Measurements from ENCODE around the gene MMD2. TPM values are rescaled to one million over a fixed set of nuclear protein-coding genes. Genes with fewer than 3 reads are reported as not detected.

MMD2 gene
- total RNA-seq, 4 donors from 2014 or later, result not detected

DNA sequence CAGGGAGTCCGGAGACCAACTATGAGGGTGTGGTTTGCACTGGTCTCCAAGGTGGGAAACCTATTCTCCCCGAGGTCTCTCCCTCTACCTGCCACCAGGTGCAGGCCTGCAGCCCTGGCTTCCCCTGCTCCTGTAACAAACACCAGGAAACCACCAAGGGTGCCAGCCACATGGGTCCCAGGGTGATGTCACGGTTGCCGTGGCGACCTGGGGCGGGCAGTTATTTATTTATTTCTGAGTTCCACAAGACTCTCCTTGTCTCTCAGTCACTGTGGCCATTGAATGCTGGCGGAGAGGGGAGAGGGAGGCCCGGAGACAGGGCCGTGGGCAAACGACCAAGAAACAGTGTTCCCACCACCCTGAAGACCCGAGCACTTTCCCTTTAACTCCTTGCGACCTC is 27.0 kb downstream of the MMD2 start:
- H3K27ac ChIP-seq (replicated peaks in 1 of 4), result no peak overlapping the region
- DNase-seq (ENCODE audit: extremely low spot score), result no peak
- no peaks in the 10 kb centered on the region for H3K36me3 ChIP-seq
- no peaks in the 10 kb centered on the region for H3K4me1 ChIP-seq
- TF ChIP-seq POLR2AphosphoS5 (IDR thresholded peaks at IDR 0.05) (peak in 1 of 2 donors; percentile 29), EP300 (IDR thresholded peaks at IDR 0.05) (no peak)
- no peak overlapping the region for H3K4me3 ChIP-seq
- H3K9me3 ChIP-seq, result no peaks in the 10 kb centered on the region
- H3K27me3 ChIP-seq, result peaks cover 0 to 54% (median 0%) of the 10 kb centered on the region in 4 donors
- 49% methylated on average over 10 of the region's 12 CpGs for WGBS
- intact Hi-C loops (cut with DNase I), result no loop called here

DNA sequence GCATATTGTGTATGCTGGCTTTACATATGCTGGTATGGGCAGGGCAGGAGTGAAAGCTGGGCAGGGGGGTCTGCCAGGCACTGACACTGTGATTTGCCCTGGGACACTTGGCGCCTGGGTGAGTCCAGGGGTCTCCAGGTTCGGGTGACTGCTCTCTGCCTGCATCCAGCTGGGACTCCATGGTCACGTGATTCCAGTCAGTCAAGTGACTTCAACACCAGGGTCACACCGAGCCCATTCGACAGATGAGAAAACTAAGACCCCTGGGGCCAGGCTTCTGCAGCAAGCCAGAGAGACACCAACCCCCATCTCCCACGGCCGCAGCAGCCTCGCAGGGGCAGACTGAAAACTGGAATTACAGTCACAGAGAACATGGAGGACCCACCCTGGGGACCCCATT is 30.0 kb downstream of the MMD2 start:
- intact Hi-C loops (cut with DNase I), result no loop called here
- no peak for DNase-seq (ENCODE audit: extremely low spot score)
- Histone ChIP-seq H3K4me3 (no peak overlapping the region), H3K4me1 (no peaks in the 10 kb centered on the region), H3K36me3 (no peaks in the 10 kb centered on the region), H3K27ac (replicated peaks in 1 of 4) (no peak overlapping the region), H3K9me3 (no peaks in the 10 kb centered on the region), H3K27me3 (peaks cover 0 to 53% (median 0%) of the 10 kb centered on the region in 4 donors)
- TF ChIP-seq, protein P1, sequence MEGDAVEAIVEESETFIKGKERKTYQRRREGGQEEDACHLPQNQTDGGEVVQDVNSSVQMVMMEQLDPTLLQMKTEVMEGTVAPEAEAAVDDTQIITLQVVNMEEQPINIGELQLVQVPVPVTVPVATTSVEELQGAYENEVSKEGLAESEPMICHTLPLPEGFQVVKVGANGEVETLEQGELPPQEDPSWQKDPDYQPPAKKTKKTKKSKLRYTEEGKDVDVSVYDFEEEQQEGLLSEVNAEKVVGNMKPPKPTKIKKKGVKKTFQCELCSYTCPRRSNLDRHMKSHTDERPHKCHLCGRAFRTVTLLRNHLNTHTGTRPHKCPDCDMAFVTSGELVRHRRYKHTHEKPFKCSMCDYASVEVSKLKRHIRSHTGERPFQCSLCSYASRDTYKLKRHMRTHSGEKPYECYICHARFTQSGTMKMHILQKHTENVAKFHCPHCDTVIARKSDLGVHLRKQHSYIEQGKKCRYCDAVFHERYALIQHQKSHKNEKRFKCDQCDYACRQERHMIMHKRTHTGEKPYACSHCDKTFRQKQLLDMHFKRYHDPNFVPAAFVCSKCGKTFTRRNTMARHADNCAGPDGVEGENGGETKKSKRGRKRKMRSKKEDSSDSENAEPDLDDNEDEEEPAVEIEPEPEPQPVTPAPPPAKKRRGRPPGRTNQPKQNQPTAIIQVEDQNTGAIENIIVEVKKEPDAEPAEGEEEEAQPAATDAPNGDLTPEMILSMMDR (IDR thresholded peaks at IDR 0.05), result no peak
- TF ChIP-seq POLR2AphosphoS5 (IDR thresholded peaks at IDR 0.05), result no peak
- TF ChIP-seq EP300 (IDR thresholded peaks at IDR 0.05), result no peak
- no peak for TF ChIP-seq POLR2A (IDR thresholded peaks at IDR 0.05; ENCODE audit: low read depth)
- 92% methylated on average over 5 of the region's 8 CpGs for WGBS

DNA sequence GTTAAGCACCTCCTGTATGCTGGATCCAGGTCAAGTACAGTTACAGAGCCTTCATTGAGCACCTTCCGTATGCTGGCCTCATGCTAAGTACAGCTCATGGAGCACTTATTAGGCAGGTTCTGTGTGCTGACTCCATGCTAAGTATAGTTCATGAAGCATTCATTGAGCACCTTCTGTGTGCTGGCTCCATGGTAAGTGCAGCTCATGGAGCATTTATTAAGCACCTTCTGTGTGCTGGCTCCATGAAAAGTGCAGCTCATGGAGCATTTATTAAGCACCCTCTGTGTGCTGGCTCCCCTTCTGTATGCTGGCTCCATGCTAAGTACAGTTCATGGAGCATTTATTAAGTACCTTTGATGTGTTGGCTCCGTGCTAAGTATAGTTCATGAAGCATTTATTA is 30.5 kb downstream of the MMD2 start:
- intact Hi-C loops (cut with DNase I), result no loop called here
- TF ChIP-seq POLR2AphosphoS5 (IDR thresholded peaks at IDR 0.05) (no peak), POLR2A (IDR thresholded peaks at IDR 0.05; ENCODE audit: low read depth) (no peak), EP300 (IDR thresholded peaks at IDR 0.05) (no peak)
- TF ChIP-seq, protein P1 (IDR thresholded peaks at IDR 0.05), result no peak
- 100% methylated on average over 1 of the region's 2 CpGs for WGBS
- no peaks in the 10 kb centered on the region for H3K36me3 ChIP-seq
- H3K27me3 ChIP-seq, result peaks cover 0 to 47% (median 0%) of the 10 kb centered on the region in 4 donors
- DNase-seq (ENCODE audit: extremely low spot score), result no peak
- no peaks in the 10 kb centered on the region for H3K9me3 ChIP-seq
- H3K4me3 ChIP-seq, result no peak overlapping the region
- H3K27ac ChIP-seq (replicated peaks in 1 of 4), result no peak overlapping the region
- no peaks in the 10 kb centered on the region for H3K4me1 ChIP-seq

DNA sequence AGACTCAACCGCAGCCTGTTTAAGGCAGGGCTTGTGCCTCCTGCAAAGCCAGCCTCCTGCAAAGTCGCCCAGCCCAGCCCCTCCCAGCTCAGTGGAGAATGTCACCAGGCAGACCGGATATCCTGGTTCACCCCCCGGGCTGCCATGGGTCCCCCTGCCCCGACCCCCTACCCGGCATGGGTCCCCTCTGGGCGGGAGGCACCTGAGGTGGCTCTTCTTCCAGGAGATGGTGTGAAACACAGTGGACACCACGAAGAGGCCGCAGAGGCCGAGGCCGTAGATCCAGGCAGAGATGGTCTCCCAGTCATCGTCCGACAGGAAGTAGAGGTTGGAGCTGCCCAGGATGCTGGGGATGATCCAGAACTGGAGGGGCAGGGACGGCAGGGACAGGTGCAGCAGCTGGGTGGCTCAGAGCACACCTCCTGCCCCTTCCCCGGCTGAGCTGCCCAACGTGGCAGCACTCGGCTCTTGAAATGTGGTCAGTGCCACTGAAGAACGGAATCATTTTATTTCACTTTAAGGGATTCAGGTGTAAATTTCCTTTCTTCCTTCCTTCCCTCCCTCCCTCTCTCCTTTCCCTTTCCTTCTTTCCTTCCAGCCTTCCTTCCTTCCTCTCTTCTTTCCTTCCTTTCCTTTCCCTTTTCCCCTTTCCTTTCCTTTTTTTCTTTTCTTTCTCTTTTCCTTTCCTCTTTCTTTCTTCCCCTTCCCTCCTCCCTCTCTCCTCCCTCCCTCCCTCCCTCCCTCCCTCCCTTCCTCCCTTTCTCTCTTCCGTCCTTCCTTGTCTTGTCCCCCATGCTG is 38.8 kb downstream of the MMD2 start:
- 91% methylated on average over 16 of the region's 19 CpGs for WGBS
- intact Hi-C loops (cut with DNase I), result no loop called here
- TF ChIP-seq POLR2A (IDR thresholded peaks at IDR 0.05; ENCODE audit: low read depth) (no peak), POLR2AphosphoS5 (IDR thresholded peaks at IDR 0.05) (no peak), EP300 (IDR thresholded peaks at IDR 0.05) (no peak)
- TF ChIP-seq, protein P1 (IDR thresholded peaks at IDR 0.05), result no peak

DNA sequence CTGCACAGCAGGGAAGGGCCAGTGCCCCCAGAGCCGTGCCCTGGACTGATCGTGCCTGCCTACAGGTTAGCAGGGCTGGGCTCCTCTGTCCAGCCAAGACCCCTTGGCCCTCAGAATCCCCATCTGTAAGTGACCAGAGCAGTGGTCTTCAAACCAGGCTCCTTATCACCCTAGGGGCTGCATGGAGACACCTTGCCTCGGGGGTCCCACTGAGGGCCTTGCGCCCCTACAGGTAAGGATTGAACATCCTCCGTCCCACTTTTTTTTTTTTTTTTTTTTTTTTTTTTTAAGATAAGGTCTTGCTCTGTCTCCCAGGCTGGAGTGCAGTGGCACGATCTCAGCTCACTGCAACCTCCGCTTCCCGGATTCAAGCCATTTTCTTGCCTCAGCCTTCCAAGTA is 42.9 kb downstream of the MMD2 start:
- Histone ChIP-seq H3K36me3 (no peaks in the 10 kb centered on the region), H3K27me3 (peaks cover 0 to 18% (median 0%) of the 10 kb centered on the region in 4 donors), H3K4me1 (no peaks in the 10 kb centered on the region), H3K27ac (replicated peaks in 1 of 4) (no peak overlapping the region), H3K4me3 (no peak overlapping the region), H3K9me3 (peaks cover 0 to 7% (median 3%) of the 10 kb centered on the region in 4 donors)
- WGBS, result 76% methylated on average over 8 of the region's 8 CpGs
- no peak for DNase-seq (ENCODE audit: extremely low spot score)
- intact Hi-C loops (cut with DNase I), result no loop called here
- TF ChIP-seq POLR2A (IDR thresholded peaks at IDR 0.05; ENCODE audit: low read depth) (no peak), POLR2AphosphoS5 (IDR thresholded peaks at IDR 0.05) (no peak), EP300 (IDR thresholded peaks at IDR 0.05) (no peak)
- TF ChIP-seq, protein P1 (IDR thresholded peaks at IDR 0.05), result no peak

More for the DNA sequence above, 38.8 kb downstream of the MMD2 start:
- H3K27me3 ChIP-seq, result peaks cover 0 to 29% (median 0%) of the 10 kb centered on the region in 4 donors
- peaks cover 0 to 7% (median 3%) of the 10 kb centered on the region in 4 donors for H3K9me3 ChIP-seq
- no peak overlapping the region for H3K4me3 ChIP-seq
- no peaks in the 10 kb centered on the region for H3K4me1 ChIP-seq
- DNase-seq (ENCODE audit: extremely low spot score), result no peak
- H3K36me3 ChIP-seq, result no peaks in the 10 kb centered on the region
- no peak overlapping the region for H3K27ac ChIP-seq (replicated peaks in 1 of 4)
